Left lung (tissue), 10 donors: Measurements from ENCODE around the gene CDK14. TPM values are rescaled to one million over a fixed set of nuclear protein-coding genes. Genes with fewer than 3 reads are reported as not detected.

Experiments used
- ATAC-seq: fragments of 200-7000 bp; cut with Tn5 transposase; one replicate; pipeline ENCODE4 v1.9.1; 2020; ENCODE audit warnings: moderate library complexity
- DNase-seq, 4 donors: peaks; one replicate each; pipeline ENCODE4 v3.0.0-alpha.2; 2013 to 2020
- H3K27ac ChIP-seq, 2 donors: fragments of 200-600 bp; sonication (generic) in 1 of 2; one replicate each; pipeline versions ENCODE4 v1.5.0 to v1.8.0; 2020 to 2021
- H3K27me3 ChIP-seq, 2 donors: fragments of 200-600 bp; sonication (generic) in 1 of 2; one replicate each; pipeline versions ENCODE4 v1.5.0 to v1.8.0; 2020 to 2021
- H3K36me3 ChIP-seq, 2 donors: fragments of 200-600 bp; sonication (generic) in 1 of 2; one replicate each; pipeline versions ENCODE4 v1.5.0 to v1.8.0; 2020 to 2021
- H3K4me1 ChIP-seq, 2 donors: fragments of 200-600 bp; one replicate each; pipeline ENCODE4 v1.8.0; 2021
- H3K4me3 ChIP-seq, 2 donors: fragments of 200-600 bp; sonication (generic) in 1 of 2; one replicate each; pipeline versions ENCODE4 v1.5.0 to v1.8.0; 2020 to 2021; ENCODE audit warnings: mild to moderate bottlenecking in 1 of 2
- H3K9me3 ChIP-seq, 2 donors: fragments of 200-600 bp; sonication (generic) in 1 of 2; one replicate each; pipeline versions ENCODE4 v1.5.0 to v1.8.0; 2020 to 2021
- intact Hi-C, 2 donors: fragments of 100-400 bp; cut with DNase I; formaldehyde crosslinking; loops; one replicate each; pipeline versions ENCODE4 v1.11.2 to v1.14.2; 2022
- polyA plus RNA-seq, 6 donors: library from polyadenylated mRNA; unstranded; fragments of 120-200 nt; gene quantifications; one replicate each; pipeline ENCODE4 v1.2.1, GENCODE V29; 2013; ENCODE audit not compliant: insufficient read length in 6 of 6
- total RNA-seq, 2 donors: library from RNA; stranded (reverse); fragmentation: NEBNext Ultra II Directional; extraction: Animal tissue kit (Norgen Biotek cat#: 25700); gene quantifications; one replicate each; pipeline ENCODE4 v1.2.1, GENCODE V29; 2021
- TF ChIP-seq, protein P1 (sequence below), 2 donors: fragments of 200-600 bp; sonication (generic) in 1 of 2; IDR thresholded peaks; one replicate each; pipeline versions ENCODE4 v1.5.0 to v1.8.0; 2021; ENCODE audit warnings: antibody characterized with exemption in 2 of 2
- donor health status: DM: no; HTN: yes; CAD: no.
- donor health status: DM: no; HTN: no; CAD: no.

CDK14 gene
- total and polyA plus RNA-seq, 8 donors, result 24.1 to 45.1 (median 30.0) TPM

DNA sequence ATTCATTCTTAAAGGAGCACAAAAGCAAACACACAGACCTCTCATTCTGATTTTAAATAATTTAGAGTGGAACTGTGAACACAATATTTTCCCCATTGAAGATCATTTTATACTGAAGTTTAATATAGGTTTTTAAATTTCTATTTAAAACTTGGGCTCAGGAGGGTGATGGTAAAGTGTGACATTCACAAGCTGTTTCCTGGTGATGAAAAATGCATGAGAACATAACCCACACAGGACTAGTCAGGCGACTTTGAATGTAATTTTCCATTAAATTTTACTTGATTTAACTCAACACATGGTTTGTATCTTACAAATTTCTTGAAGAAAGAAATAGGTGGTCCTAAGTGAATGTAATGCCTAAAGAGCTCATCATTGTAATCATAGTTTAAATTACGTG, 143.6 kb downstream of the CDK14 start:
- Histone ChIP-seq H3K4me1 (peaks cover 0 to 12% of the 10 kb centered on the region in 2 donors), H3K36me3 (peaks cover 0 to 12% of the 10 kb centered on the region in 2 donors), H3K27me3 (no peaks in the 10 kb centered on the region), H3K9me3 (no peaks in the 10 kb centered on the region), H3K27ac (no peak overlapping the region), H3K4me3 (no peak overlapping the region)
- DNase-seq, result no peak
- intact Hi-C loops, result no loop called here
- no peak for ATAC-seq
- TF ChIP-seq, protein P1, sequence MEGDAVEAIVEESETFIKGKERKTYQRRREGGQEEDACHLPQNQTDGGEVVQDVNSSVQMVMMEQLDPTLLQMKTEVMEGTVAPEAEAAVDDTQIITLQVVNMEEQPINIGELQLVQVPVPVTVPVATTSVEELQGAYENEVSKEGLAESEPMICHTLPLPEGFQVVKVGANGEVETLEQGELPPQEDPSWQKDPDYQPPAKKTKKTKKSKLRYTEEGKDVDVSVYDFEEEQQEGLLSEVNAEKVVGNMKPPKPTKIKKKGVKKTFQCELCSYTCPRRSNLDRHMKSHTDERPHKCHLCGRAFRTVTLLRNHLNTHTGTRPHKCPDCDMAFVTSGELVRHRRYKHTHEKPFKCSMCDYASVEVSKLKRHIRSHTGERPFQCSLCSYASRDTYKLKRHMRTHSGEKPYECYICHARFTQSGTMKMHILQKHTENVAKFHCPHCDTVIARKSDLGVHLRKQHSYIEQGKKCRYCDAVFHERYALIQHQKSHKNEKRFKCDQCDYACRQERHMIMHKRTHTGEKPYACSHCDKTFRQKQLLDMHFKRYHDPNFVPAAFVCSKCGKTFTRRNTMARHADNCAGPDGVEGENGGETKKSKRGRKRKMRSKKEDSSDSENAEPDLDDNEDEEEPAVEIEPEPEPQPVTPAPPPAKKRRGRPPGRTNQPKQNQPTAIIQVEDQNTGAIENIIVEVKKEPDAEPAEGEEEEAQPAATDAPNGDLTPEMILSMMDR (IDR thresholded peaks at IDR 0.05), result no peak

DNA sequence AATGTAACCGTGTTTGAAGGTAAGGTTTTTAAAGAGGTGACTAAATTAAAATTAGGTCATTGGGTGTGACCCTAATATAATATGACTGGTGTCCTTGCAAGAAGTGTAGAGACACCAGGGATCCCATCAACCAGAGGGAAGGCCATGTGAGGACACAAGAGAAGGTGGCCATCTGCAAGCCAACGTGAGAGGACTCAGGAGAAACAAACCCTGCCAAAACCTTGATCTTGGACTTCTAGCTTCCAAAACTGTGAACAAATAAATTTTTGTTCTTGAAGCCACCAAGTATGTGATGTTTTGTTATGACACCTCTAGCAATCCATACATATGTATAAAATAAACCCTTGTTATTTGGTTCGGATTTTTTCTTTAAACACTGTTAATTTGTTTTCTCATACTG, 144.3 kb downstream of the CDK14 start:
- DNase-seq (no peak), ATAC-seq (no peak)
- intact Hi-C loops, result no loop called here
- no peak overlapping the region for H3K27ac ChIP-seq
- peaks cover 0 to 12% of the 10 kb centered on the region in 2 donors for H3K4me1 ChIP-seq
- no peak overlapping the region for H3K4me3 ChIP-seq
- peaks cover 0 to 5% of the 10 kb centered on the region in 2 donors for H3K36me3 ChIP-seq
- TF ChIP-seq, protein P1 (IDR thresholded peaks at IDR 0.05), result no peak
- no peaks in the 10 kb centered on the region for H3K9me3 ChIP-seq
- H3K27me3 ChIP-seq, result no peaks in the 10 kb centered on the region

DNA sequence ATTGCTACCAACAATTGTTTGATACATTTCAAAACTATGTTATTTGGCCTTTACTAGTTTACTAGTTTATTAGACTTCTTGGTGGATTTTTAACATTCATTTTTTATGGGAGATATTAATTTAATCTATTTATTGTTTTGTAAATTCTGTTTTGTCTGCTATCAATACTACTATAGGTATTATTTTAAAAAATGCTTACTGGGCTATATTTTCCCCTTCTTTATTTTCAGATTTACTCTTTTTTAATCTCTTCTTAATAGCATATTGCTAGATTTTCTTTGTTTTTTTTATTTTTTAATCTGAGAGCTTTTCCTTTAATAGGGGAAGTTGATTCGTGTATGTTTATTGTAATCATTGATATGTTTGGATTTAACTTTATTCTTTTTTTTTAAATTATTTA, 147.5 kb downstream of the CDK14 start:
- no peak for ATAC-seq
- Histone ChIP-seq H3K27ac (no peak overlapping the region), H3K36me3 (no peaks in the 10 kb centered on the region), H3K27me3 (no peaks in the 10 kb centered on the region), H3K4me3 (no peak overlapping the region), H3K4me1 (peaks cover 0 to 4% of the 10 kb centered on the region in 2 donors), H3K9me3 (no peaks in the 10 kb centered on the region)
- TF ChIP-seq, protein P1 (IDR thresholded peaks at IDR 0.05), result no peak
- intact Hi-C loops, result no loop called here
- no peak for DNase-seq

DNA sequence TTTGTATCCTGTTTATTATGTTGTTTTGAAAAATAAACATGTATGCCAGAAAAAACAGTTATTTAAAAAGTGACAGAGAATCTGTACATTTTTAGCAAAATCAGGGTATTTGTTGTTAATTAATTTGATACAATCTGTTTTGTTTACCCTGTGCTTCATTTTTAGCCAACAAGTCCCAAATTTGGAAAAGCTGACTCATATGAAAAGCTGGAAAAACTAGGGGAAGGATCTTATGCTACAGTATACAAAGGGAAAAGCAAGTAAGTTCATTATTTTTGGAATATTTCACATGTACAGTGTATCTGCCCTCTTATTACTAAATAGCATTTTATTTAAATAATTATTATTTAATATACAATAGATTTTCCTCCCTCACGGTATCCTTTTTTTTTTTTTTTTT, 151.4 kb downstream of the CDK14 start:
- intact Hi-C loops, result no loop called here
- TF ChIP-seq, protein P1 (IDR thresholded peaks at IDR 0.05), result no peak
- no peak overlapping the region for H3K4me3 ChIP-seq
- no peak overlapping the region for H3K27ac ChIP-seq
- ATAC-seq, result no peak
- no peaks in the 10 kb centered on the region for H3K36me3 ChIP-seq
- H3K27me3 ChIP-seq, result no peaks in the 10 kb centered on the region
- peaks cover 0 to 4% of the 10 kb centered on the region in 2 donors for H3K4me1 ChIP-seq
- no peaks in the 10 kb centered on the region for H3K9me3 ChIP-seq
- DNase-seq, result no peak

DNA sequence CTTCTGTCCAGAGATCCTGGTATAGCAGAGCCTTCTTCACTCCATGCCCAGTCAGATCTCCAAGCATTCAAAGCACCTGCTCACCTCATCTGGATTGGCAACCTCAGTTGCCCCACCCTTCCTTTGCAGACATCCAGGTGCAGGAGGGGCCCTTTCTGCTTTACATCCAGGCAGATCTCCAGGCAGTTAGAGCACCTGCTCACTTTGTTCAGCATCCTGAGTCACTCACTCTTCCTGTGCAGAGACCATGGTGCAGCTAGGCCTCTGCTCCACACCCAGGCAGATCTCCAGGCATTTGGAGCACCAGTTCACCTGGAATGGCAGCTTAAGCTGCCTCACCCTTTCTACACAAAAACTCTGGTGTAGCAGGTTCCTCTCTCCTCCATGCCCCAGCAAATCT, 153.1 kb downstream of the CDK14 start:
- no peak for DNase-seq
- no peaks in the 10 kb centered on the region for H3K36me3 ChIP-seq
- no peaks in the 10 kb centered on the region for H3K27me3 ChIP-seq
- intact Hi-C loops, result no loop called here
- TF ChIP-seq, protein P1 (IDR thresholded peaks at IDR 0.05), result no peak
- no peak for ATAC-seq
- H3K4me1 ChIP-seq, result peaks cover 0 to 4% of the 10 kb centered on the region in 2 donors
- H3K4me3 ChIP-seq, result no peak overlapping the region
- H3K27ac ChIP-seq, result no peak overlapping the region
- H3K9me3 ChIP-seq, result no peaks in the 10 kb centered on the region
